DND-41 (cell line): ENCODE data around the gene AP2A2.

Experiments used
- ATAC-seq: fragments of 200-7000 bp; cut with Tn5 transposase; 3 replicates; pipeline ENCODE4 v1.9.1; 2021; ENCODE audit warnings: low read depth; ENCODE audit not compliant: insufficient read depth
- DNase-seq: peaks from one replicate; pipeline ENCODE4 v3.0.0-alpha.2; 2020
- H2AFZ ChIP-seq: 2 replicates; pipeline ENCODE4 v1.6.0; 2012; ENCODE audit warnings: low read depth, low read length
- H3K27ac ChIP-seq: 2 replicates; pipeline ENCODE4 v1.5.1; 2012; ENCODE audit warnings: low read length, inconsistent platforms
- H3K27me3 ChIP-seq: fragments of 200-600 bp; sonication (generic); 2 replicates; pipeline ENCODE4 v1.6.0; 2012; ENCODE audit warnings: low read length, mild to moderate bottlenecking, inconsistent platforms; ENCODE audit not compliant: insufficient read depth, poor library complexity
- H3K36me3 ChIP-seq: 2 replicates; pipeline ENCODE4 v1.5.1; 2012; ENCODE audit warnings: low read length, inconsistent platforms; ENCODE audit not compliant: insufficient read depth
- H3K4me1 ChIP-seq: 2 replicates; pipeline ENCODE4 v1.5.1; 2012; ENCODE audit warnings: mild to moderate bottlenecking, low read length; ENCODE audit not compliant: insufficient read depth
- H3K4me2 ChIP-seq: 2 replicates; pipeline ENCODE4 v1.6.0; 2012; ENCODE audit warnings: mild to moderate bottlenecking, moderate library complexity, low read length, inconsistent platforms; ENCODE audit not compliant: insufficient read depth
- H3K4me3 ChIP-seq, 2 experiments: fragments of 200-600 bp in 1 of 2; shearing (Covaris generic) in 1 of 2; 2 replicates each; pipeline ENCODE4 v1.5.1; 2012 to 2016; ENCODE audit warnings: inconsistent platforms in 2 of 2, low read length in 2 of 2, mild to moderate bottlenecking in 2 of 2, low read depth in 1 of 2, moderate library complexity in 1 of 2
- H3K79me2 ChIP-seq: 2 replicates; pipeline ENCODE4 v1.6.0; 2012; ENCODE audit warnings: low read length, inconsistent platforms; ENCODE audit not compliant: insufficient read depth
- H3K9ac ChIP-seq: 2 replicates; pipeline ENCODE4 v1.6.0; 2012; ENCODE audit warnings: low read depth, mild to moderate bottlenecking, inconsistent platforms, low read length, moderate library complexity
- H3K9me3 ChIP-seq: 2 replicates; pipeline ENCODE4 v1.5.1; 2012; ENCODE audit warnings: low read length, moderate library complexity, mild to moderate bottlenecking, inconsistent platforms; ENCODE audit not compliant: insufficient read depth, severe bottlenecking
- H4K20me1 ChIP-seq: 2 replicates; pipeline ENCODE4 v1.6.0; 2012; ENCODE audit warnings: low read length; ENCODE audit not compliant: insufficient read depth
- CTCF ChIP-seq: IDR thresholded peaks from 2 replicates; pipeline ENCODE4 v1.5.1; 2012; ENCODE audit warnings: borderline replicate concordance, low read length, moderate library complexity, mild to moderate bottlenecking; ENCODE audit not compliant: poor library complexity, severe bottlenecking; ENCODE audit errors: extremely low read depth
- EZH2 ChIP-seq: IDR thresholded peaks from 3 replicates; pipeline ENCODE4 v1.6.1; 2012; ENCODE audit warnings: borderline replicate concordance, low read depth, mild to moderate bottlenecking, moderate library complexity, low read length, inconsistent platforms; ENCODE audit not compliant: severe bottlenecking

Gene AP2A2

GRCh38 chr11:1005928-1006327 is 80.3 kb downstream of the AP2A2 start:
- Histone ChIP-seq H3K9ac (no peak overlapping the region), H3K4me3 (no peak overlapping the region), H4K20me1 (peaks cover 6% of the 10 kb centered on the region; the same call in 1 of the 2 replicates), H3K4me2 (no peak overlapping the region), H3K36me3 (peaks cover 79% of the 10 kb centered on the region), H3K4me1 (no peaks in the 10 kb centered on the region), H2AFZ (no peak overlapping the region), H3K79me2 (no peaks in the 10 kb centered on the region), H3K27me3 (no peaks in the 10 kb centered on the region), H3K27ac (no peak overlapping the region), H3K9me3 (no peaks in the 10 kb centered on the region)
- ATAC-seq, result no peak
- no peak for TF ChIP-seq EZH2
- no peak for DNase-seq

- Histone ChIP-seq H3K9ac (no peak overlapping the region), H3K9me3 (no peaks in the 10 kb centered on the region), H3K4me3 (no peak overlapping the region), H3K79me2 (no peaks in the 10 kb centered on the region), H3K4me1 (no peaks in the 10 kb centered on the region), H3K27ac (no peak overlapping the region), H4K20me1 (peaks cover 5% of the 10 kb centered on the region), H3K27me3 (no peaks in the 10 kb centered on the region), H3K36me3 (peaks cover 79% of the 10 kb centered on the region), H2AFZ (no peak overlapping the region), H3K4me2 (no peak overlapping the region)
- ATAC-seq (no peak), DNase-seq (no peak)
- TF ChIP-seq CTCF, result no peak
- no peak for TF ChIP-seq EZH2
Measured at GRCh38 chr11:1006762-1007161, 81.1 kb downstream of the AP2A2 start.

GRCh38 chr11:1007279-1007678 is 81.6 kb downstream of the AP2A2 start:
- Histone ChIP-seq H3K36me3 (peaks cover 76% of the 10 kb centered on the region), H3K9me3 (no peaks in the 10 kb centered on the region), H3K4me3 (no peak overlapping the region), H3K27ac (no peak overlapping the region), H3K79me2 (no peaks in the 10 kb centered on the region), H3K4me2 (no peak overlapping the region), H2AFZ (no peak overlapping the region), H3K4me1 (no peaks in the 10 kb centered on the region), H3K27me3 (no peaks in the 10 kb centered on the region), H4K20me1 (peaks cover 2% of the 10 kb centered on the region; the same call in 1 of the 2 replicates), H3K9ac (no peak overlapping the region)
- TF ChIP-seq CTCF (no peak), EZH2 (no peak)
- ATAC-seq (no peak), DNase-seq (no peak)

GRCh38 chr11:1008001-1008802 is 82.5 kb downstream of the AP2A2 start:
- no peaks in the 10 kb centered on the region for H3K27me3 ChIP-seq
- H3K36me3 ChIP-seq, result peaks cover 67% of the 10 kb centered on the region
- H3K4me1 ChIP-seq, result no peaks in the 10 kb centered on the region

More at GRCh38 chr11:1008001-1008802, 82.5 kb downstream of the AP2A2 start:
- no peaks in the 10 kb centered on the region; the same call in 1 of the 2 replicates for H4K20me1 ChIP-seq
- no peak overlapping the region for H3K27ac ChIP-seq
- no peak for DNase-seq
- H3K9ac ChIP-seq, result no peak overlapping the region
- no peak overlapping the region for H2AFZ ChIP-seq
- no peak for ATAC-seq
- no peaks in the 10 kb centered on the region for H3K9me3 ChIP-seq
- H3K4me2 ChIP-seq, result no peak overlapping the region
- no peaks in the 10 kb centered on the region for H3K79me2 ChIP-seq
- no peak overlapping the region for H3K4me3 ChIP-seq
- TF ChIP-seq EZH2, result no peak
- no peak for TF ChIP-seq CTCF
